ENCODE data around the gene MKNK1.

- TF ChIP-seq EZH2 (IDR thresholded peaks at IDR 0.05; ENCODE audit: low read depth) = no peak
- TF ChIP-seq CTCF (conservative IDR thresholded peaks at IDR 0.05) = no peak
These were observed 48.0 kb downstream of the MKNK1 start for GRCh38 chr1:46555826-46556619.
